Measurements from ENCODE around the gene HAUS6. TPM values are rescaled to one million over a fixed set of nuclear protein-coding genes. Genes with fewer than 3 reads are reported as not detected.
"Not testable (repeated sequence)": the region's sequence is repeated elsewhere in the genome, so short reads cannot be mapped to it uniquely, and the experiment has no call there.

Gene HAUS6
- polyA plus RNA-seq, 4 donors = 18.6 to 21.2 (median 20.7) TPM

GRCh38 chr9:19048966-19049916, 53.5 kb downstream of the HAUS6 start, which contains the start of gene RRAGA:
RRAGA (plus strand) TSS chr9:19049427; CDS start chr9:19049660, 233 bp downstream.
- peak; percentile 89 to 94 (median 90) for DNase-seq (ENCODE audit: low read depth in 4 of 4, low spot score in 3 of 4)

DNA sequence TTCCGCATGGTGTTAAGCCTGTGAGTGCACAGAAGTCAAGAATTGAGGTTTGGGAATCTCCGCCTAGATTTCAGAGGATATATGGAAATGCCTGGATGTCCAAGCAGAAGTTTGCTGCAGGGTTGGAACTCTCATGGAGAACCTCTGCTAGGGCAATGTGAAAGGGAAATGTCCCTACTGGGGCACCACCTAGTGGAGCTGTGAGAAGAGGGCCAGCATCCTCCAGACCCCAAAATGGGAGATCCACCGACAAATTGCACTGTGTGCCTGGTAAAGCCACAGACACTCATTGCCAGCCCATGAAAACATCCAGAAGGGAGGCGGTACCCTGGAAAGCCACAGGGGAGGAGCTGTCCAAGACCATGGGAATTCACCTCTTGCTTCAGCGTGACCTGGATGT, 66.1 kb downstream of the HAUS6 start:
- no peak for DNase-seq (ENCODE audit: low read depth in 4 of 4, low spot score in 3 of 4)

DNA sequence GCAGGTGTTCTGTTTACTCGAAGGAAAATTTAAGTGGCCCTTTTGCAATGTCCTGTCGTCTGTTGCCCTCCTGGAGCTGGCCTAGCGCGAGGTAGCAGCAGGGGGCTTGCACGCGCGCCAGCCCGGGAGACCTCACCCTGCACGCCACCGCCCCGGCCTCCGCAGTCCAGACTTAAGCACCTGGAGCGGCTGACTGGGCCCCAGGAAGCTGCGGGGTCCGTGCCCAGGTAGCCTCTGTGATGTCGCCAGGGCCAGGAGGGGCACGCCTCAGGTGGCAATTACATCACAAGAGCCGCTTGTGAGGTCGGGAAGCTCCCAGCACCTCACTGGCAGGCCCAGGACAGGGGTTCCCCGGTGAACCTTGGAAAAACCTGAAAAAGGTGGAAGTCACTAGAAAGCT, 69.7 kb downstream of the HAUS6 start, which contains the start of gene SAXO1:
Gene SAXO1, minus strand, starts transcription at position 195 of the 400 bp plus-strand sequence. CDS start 301 bp downstream, outside the sequence.
- DNase-seq (ENCODE audit: low read depth in 4 of 4, low spot score in 3 of 4) = no peak

DNA sequence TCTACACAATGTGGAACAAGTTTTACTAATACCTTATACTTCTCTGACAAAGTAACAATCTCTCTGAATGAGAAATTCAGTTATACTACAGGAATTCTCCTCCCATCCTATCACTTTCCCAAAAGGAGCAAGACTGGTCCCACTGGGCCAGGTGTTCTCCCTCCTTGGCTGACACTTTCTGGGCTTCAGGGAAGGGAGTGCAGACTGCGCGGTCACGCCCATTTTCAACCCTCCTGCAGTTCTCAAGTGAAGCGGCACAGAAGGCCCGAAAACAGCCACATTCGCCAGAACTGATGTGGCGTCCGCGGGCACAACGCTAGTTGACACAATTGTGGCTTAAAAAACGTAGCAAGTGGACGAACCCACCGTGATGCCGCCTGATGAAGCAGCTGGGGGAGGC, 70.3 kb downstream of the HAUS6 start:
- DNase-seq (ENCODE audit: low read depth in 4 of 4, low spot score in 3 of 4) = no peak

- DNase-seq (ENCODE audit: low read depth in 4 of 4, low spot score in 3 of 4) = no peak
Measured at GRCh38 chr9:19030899-19031298, 71.8 kb downstream of the HAUS6 start.

DNA sequence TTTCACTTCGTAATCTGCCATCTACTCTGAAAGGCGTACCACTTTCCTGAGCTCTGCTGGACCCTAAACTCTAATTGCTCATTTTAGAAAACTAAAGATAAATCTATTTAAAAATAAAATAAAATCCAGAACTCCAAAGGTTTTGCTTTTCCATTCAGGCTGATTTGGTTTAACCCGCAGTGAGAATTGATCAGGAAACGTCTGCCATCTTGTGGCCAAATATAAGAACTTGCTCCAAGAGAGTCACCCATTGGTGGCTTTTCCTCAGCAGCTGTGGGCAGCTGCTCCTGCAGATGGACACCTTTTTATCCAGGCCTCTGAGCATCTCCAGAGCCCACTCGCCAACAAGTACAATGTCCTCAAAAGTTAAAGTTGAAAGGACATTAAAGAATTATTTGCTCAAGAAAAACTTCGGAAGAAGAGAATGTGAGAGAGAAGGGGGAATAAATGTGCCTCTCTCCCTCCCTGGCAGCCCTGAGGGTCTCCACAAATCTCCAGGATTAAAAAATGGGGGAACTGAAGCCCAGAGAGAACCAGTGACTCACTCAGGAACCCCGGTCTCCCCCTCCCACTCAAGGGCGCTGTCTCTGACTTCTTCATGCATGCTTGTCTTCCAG, 73.8 kb downstream of the HAUS6 start:
- peak in 2 of 4 donors; percentile 60 to 61 for DNase-seq (ENCODE audit: low read depth in 4 of 4, low spot score in 3 of 4)

- no peak for DNase-seq (ENCODE audit: low read depth in 4 of 4, low spot score in 3 of 4)
Measured at GRCh38 chr9:19027825-19028224, 74.9 kb downstream of the HAUS6 start.

DNA sequence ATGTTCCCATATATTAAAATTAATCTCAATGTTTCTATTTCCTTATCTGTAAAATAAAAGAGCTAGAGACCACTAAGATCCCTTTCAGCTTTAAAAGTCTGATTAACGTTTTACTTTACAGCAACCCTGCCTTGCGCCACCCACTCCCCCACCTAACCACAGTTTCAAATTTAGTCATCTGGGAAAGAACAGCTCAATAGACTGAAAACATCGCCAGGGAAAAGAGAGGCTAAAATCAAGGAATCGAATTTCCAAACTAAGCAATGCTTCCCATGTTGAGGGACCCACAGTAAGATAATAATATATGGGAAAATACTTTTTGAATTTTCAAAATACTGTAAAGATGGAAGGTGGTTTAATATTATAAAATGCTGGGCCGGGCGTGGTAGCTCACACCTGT, 76.3 kb downstream of the HAUS6 start:
- no peak for DNase-seq (ENCODE audit: low read depth in 4 of 4, low spot score in 3 of 4)

DNA sequence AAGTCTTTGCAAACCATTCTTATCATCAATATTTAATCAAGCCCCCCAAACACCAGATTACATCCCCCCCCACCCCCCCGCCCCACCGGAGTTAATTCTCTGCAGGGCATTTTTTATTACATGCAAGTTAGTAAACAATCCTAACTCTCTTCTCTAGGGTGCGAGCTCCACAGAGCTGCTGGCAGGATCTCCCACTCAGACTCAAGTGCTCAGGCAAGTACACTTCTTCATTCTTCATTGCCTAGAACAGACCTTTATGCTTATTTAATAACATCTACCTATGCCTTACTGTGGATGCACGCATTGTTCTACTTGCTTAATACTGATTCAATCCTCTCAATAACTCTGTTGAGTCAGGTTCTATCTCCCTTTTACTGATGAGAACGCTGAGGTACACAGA, 79.6 kb downstream of the HAUS6 start:
- DNase-seq (ENCODE audit: low read depth in 4 of 4, low spot score in 3 of 4) = no peak

DNA sequence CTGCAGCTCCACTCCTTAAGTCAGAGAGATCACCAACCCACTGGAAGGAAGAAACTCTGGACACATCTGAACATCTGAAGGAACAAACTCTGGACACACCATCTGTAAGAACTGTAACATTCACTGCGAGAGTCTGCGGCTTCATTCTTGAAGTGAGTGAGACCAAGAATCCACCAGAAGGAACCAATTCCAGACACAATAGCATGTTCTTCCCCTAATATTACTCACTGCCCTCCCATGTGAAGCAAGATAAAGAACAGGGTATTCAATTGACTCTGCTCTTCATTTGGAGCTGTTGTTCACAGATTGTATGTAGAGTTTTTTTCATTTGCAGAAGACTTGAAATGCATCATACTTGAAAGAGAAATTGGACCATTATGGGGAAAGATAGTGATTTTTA, 80.5 kb downstream of the HAUS6 start:
- DNase-seq (ENCODE audit: low read depth in 4 of 4, low spot score in 3 of 4) = no peak

GRCh38 chr9:19021649-19022048, 81.1 kb downstream of the HAUS6 start:
- not testable (repeated sequence) for DNase-seq (ENCODE audit: low read depth in 4 of 4, low spot score in 3 of 4)

DNA sequence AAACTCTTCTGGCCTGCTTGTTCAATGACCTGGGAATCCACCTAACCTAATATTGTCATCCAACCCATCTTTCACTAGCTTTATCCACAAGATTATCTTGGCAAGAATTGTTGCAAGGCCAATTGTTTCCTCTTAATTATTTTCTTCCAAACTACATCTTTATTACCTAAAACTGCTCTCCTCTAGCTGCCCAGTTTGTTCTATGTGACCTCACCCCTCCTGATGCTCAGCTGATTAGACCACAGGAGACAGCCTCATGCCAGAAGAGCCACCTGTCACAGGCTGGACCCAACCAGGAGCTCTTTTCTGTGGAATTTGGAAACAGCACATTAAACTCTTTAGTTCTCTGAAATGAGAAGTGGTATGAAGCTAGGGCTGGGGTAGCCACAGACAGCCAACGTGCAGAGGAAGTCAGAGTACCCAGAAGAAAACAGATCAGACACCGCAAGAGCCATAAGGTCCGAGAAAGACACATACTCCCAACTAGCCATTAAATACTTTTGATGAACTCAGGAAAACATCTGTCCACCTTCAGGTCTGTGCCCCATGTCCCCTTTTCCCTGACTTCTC, 81.7 kb downstream of the HAUS6 start:
- DNase-seq (ENCODE audit: low read depth in 4 of 4, low spot score in 3 of 4) = no peak

- no peak for DNase-seq (ENCODE audit: low read depth in 4 of 4, low spot score in 3 of 4)
Measured at GRCh38 chr9:19018201-19018600, 84.5 kb downstream of the HAUS6 start.

GRCh38 chr9:19009391-19009965, 93.2 kb downstream of the HAUS6 start:
- DNase-seq (ENCODE audit: low read depth in 4 of 4, low spot score in 3 of 4) = no peak

Other genes starting within 250 kb of the HAUS6 start
- under 1 TPM; 0.12 to 0.46 (median 0.23) TPM for gene SAXO1, start 69.7 kb downstream of the HAUS6 start, polyA plus RNA-seq (ENCODE audit: insufficient read length in 4 of 4)
- gene RRAGA, start 53.5 kb downstream of the HAUS6 start, polyA plus RNA-seq (ENCODE audit: insufficient read length in 4 of 4) = 100 to 1,000 TPM; 102 to 123 (median 111) TPM
- 100 to 1,000 TPM in 1 of 4 donors, 10 to 100 TPM in 3; 48.8 to 121 (median 87.8) TPM for gene PLIN2, start 24.6 kb upstream of the HAUS6 start, polyA plus RNA-seq (ENCODE audit: insufficient read length in 4 of 4)
- 10 to 100 TPM; 43.7 to 50.9 (median 47.1) TPM for gene DENND4C, start 127.8 kb upstream of the HAUS6 start, polyA plus RNA-seq (ENCODE audit: insufficient read length in 4 of 4)

All from left renal pelvis (tissue), 4 donors.